NCI-H2107 (cell line): Measurements from ENCODE around the gene PTPRN2.

ENCODE experiments used
- DNase-seq: peaks from one replicate; lab custom pipeline; 2025; lab: John Stamatoyannopoulos, UW

The PTPRN2 gene

DNA sequence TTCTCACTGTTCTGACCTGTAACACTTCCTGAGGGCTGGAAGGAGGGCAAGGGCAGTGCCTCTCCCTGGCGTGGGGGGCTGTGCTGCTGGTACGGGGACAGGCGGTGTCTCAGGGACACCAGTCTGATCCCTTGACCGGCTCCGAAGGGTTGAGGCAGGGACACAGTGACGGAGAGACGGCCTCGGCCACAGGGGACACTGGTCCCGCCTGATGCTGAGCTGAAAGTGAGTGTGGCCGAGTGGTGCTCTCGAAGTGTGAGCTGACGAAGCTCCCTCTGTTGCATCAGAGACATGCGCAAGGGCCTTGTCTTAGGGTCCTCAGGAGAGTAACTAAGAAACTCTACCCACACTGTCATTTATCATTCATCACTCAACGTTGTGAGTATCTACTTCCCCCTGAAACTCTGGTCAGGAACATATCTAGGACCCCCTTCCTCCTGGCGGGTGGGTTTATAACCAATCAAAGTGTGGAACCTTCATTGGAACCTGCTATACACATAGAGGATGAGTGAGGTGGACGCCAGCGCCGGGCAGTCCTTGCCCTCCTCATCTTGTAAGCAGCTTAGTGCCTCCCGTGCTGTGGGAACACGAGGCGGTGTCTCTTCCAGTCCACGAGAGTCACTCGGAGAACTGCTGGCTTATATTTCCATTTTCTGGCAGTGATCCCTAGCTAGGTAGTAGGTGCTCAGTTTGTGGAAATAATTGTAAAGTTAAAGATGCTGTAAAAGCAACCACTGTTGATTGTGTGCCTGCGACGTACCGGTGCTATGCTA is 967.7 kb downstream of the PTPRN2 start:
- DNase-seq: no peak

DNA sequence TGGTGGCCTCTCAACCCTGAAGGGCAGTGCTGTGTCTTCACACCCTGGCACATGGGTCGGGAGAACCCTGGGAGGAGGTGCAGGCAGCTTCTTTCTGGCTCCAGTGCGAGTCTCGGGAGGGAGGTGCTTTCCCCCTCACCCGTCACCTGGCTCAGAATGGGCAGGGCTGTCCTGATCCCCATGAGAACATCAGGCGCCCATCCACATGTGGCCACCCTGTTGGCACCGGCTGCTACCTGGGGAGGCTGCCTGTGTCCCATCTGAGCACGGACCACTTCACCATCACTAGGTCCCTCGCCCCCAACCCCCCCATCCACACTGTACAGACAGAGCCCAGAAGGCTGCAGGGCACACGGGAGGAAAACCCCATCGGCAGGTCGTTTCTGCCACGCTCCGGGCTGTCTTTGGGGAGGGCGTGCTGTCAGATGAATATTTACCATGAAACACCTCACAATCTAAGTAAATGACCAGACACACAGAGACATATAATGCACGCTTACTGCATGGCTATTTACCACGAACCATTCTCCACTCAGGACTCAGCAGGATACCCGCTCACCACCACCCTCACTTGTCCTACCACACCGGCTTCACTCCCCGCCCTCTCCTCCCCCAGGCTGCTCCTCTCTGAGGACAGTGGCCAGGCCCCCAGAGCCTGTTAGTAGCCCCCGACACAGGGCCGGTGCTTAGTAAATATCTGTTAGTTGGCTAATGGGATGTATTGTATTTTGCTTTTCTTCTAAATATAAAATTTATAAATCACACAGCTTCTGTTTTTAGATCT is 968.6 kb downstream of the PTPRN2 start:
- DNase-seq: no peak

DNA sequence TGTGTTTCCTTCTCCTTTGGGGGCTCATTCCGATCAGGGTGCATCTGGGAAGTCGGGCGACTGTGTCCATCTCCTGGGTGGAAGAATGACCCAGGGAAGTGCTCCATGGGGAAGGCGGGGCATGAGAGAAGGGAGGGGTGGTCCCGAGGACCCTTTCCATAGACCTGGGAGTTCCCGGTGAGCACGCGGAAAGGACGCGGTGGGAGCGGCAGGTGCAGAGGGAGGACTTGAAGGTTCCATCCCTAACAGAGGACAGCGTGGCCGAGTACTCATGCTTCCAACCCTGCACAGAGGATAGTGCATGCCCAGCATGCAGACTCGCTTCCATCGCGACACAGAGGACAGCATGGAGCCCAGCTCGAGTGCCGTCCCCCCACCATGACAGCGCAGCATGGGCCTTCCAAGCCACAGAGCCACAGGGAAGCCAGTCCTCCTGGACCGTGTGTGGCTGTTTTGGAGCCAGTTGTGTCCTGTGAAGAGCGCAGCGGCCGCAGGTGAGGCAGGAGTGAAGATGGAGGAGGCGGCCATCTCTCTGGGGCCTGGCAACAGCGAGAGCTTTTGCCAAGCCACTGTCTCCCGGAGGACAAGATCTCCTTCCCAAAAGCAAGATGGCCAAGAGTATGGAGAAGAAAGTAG is 969.4 kb downstream of the PTPRN2 start:
- DNase-seq: no peak

DNA sequence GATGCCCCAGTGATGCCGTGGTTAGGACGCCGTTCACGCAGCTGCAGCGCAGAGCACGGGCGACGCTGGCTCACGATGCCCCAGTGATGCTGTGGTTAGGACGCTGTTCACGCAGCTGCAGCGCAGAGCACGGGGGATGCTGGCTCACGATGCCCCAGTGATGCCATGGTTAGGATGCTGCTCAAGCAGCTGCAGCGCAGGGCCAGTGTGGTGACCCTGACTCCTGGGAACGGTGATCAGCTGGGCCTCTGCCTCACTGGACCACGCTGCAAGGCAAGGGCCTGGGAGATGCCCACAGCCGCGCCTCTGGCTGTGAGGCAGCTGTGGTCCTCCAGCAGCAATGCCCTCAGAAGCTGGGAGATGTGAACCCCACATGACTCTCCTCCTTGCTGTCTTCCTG is 970.2 kb downstream of the PTPRN2 start:
- DNase-seq: no peak

DNA sequence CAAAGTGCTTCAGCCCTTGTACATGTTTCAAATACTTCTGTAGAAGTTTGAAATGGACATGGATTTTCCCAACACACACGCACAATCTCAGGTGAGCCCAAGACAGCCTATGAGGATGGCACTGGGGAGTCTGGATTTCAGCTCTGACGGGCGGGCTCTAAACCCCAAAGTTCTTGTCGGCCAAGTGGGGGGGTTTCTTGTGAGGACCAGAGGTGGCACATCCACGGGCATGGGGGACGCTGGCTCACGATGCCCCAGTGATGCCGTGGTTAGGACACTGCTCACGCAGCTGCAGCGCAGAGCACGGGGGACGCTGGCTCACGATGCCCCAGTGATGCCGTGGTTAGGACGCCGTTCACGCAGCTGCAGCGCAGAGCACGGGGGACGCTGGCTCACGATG is 970.7 kb downstream of the PTPRN2 start:
- DNase-seq: no peak

DNA sequence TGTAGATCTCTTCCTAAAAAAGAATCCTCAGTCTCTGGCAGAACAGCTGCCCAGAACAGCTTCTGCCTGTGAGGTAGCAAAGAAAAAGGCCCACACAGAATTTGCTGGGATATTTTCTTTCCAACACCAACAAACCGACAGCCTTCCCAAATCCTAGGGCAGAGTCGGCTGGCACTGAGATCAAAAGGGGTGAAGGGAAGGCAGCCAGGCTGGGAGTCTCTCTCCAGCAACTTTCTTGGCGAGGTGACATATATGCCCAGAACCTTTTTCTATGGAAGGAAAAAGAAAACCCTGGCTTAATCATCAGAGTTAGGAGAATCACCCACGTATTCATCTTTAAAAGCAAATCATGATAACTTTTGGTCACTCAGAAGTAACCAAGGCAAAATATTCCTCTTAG is 971.2 kb downstream of the PTPRN2 start:
- DNase-seq: no peak

DNA sequence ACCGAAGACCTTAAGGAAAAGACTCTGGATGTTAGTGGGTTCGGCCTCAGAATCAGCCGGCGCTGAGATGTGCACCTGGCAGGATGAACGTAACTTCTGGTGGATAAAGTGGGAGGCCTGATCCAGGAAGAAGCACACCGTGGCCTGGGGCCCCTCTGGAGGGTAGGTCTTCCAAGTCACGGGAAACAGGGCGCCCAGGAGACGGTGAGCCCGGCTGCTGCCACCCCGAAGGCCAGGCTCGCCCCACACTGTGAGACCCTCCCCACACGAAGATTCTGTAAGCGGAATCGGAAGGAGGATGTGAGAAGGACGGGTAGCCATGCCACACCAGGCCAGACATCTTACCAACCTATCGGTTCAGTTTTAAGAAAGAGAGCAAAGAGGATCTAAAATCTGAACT is 971.8 kb downstream of the PTPRN2 start:
- no peak for DNase-seq

DNA sequence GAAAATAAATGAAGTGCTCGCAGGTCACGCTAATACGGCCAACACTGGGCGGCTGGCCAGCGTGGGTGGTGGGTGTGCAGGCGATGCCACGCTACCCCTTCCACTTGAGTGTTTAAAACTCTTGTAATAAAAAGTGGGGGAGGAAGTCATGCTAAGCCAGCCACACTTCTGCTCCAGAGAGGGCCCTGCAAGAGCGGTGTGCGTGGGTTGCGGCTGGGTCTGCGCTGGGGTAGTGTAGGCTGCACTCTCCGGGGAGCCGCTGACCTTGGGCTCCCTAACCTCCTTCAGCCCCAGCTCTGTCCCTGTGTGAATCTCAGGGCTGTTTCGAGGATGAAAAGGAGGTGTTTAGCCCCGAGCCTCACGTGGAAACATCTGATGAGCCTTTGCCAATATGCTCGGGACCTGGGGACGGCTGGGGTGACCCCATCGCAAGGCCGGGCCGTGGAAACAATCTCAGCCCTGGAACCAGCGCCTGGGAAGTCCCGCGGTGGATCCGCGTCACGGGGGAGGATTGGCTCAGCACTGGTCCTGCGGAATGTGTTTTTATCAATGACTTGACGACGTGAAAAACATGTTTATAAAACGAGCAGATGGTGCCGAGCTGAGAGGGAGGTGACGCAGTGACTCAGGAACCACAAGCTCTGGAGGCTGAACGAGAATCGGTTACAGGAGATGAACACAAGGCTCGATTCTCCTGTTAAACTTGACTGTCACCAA is 972.4 kb downstream of the PTPRN2 start:
- no peak for DNase-seq

DNA sequence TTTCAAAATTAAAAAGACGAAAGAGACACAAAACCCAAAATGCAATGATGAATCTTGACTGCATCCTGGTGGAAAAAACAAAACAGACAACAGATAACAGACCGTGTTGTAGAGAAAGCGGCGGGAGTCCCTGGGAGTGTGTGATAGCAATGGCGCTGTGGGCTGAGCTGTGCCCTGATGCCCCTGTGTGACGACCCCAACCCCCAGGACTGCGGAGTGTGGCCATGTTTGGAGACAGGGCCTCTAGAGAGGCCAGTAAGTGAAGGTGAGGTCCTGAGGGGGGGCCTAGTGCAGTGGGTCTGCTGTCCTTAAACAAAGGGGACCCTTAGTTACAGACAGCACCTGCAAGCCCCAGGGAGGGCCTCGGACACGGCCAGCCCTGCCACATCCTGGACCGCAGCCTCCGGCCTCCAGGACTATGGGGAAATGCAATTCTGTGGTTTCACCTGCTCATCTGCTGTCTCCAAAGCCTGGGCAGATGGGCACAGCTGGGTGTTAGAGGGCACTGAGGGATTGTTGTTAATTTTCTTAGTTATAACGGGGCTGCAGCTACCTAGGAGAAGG is 973.1 kb downstream of the PTPRN2 start:
- DNase-seq: no peak

DNA sequence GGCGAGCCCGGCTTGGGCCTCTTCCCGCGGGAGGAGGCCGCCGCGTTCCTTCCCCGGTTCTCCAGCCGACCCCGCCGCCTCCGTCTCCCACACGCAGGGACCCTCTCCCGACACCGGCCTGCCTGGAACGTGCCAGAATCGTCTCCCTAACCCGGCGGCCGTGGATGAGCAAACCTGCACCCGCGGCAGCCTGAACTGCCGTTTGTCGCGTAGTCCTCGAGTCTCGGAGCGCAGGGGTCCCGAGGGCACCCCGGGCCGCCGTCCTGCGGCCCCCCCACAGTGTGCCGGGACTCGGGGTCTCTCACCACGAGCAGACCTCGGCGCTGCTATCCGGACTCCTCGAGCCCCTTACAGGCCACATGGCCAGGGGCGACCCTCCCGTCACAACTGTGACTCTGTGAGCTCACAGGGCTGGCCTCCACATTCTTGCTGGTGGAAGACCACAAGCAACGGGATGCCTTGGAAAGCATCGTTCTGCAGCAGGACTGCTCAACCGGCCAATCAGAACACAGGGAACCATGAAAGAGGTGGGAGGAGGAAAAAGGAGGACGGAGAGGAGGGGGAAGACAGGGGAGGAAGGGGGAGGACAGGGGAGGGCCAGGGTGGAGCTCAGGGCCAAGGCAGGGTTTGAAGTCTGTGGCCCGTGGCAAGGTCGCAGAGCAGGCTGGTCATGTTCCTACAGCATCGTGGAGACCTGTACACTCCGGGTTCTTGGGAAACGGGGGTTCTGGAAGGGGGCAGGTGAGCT is 973.9 kb downstream of the PTPRN2 start:
- no peak for DNase-seq

DNA sequence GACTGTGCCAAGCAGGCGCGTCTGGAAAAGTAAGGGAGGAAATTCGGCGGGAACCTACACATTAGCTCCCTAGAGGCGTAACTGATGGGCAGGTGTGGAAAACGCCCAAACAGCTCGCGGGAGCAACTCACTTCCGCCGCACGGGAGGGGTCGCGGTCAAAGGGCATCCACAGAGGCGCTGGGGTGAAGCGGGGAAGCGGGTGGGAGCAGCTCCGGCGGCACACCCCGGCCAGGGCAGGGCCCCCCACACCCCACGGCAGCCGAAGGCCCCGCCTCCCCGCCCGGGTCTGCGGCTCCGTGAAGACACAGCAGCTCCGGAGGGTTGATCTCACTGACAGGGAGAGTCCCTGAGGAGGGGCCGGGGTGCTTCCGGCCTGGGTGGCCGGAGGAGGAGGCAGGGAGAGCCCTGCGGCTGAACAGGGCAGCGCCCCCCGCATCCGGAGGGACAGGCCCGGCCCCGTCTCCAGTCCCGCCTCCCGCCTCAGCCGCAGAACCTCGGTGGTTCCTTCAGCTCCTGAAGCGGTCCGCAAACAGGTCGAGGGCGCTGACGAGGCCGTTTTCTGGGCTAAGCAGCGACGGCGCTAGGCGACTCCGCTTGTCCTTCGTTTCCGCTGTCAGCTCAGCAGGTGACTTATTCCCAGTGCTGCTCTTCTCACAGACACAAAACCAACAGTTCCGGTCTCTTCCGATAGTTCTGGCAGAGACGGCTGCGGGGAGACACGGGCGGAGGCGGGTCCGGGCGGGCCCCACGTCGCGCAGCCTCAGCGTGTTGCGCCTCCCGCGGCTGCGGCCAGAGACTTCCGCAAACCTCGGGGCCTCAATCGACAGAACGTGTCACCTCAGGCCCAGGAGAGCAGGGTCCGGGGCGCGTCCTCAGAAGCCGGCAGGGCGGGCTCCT is 974.7 kb downstream of the PTPRN2 start:
- no peak for DNase-seq

DNA sequence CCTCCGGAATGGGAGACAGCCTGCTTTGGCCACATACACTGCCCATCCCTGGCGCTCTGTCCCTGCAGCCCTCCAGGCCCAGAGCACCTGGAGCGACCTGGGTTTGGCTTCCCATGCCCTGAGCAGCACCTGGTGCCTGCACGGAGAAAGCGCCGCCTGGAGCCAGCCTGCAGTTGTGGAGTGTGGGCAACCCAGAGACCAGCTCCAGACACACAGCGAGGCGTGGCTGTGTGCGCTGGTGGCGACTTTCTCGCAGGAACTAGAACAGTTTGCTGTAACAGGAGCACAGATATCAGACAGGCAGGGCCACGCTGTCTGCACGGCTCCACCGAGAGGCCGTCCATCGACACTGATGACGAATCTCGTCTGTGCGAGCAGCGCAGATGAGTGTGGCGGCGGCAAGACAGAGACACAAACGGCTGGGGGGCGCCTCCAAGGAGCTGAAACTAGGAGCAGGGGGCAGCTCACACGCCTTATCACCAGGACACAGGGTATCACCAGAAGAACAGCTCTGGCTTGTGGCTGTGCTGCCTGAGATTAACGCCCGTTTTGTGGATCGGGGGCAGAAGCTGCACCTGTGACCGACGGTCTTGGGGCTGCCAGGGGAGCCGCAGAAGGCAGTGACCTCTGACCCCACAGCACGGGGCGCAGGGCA is 975.5 kb downstream of the PTPRN2 start:
- DNase-seq: no peak

DNA sequence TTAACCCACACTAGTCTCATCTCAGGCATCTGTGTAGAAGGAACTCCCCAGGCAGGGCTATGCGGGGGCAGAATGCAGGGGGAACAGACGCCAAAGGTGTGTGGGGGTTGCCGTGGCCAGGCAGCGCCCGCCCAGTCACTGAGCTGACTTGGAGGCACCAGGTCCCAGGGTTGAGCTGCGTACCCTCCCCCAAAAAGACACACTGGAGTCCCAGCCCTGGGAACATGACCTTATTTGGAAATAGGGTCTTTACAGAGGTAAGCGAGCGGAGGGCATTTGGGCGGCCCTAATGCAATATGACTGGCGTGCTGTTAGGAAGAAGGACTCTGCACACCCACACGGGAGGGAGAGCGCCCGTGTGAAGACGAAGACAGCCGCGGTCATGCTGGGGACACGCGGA is 976.3 kb downstream of the PTPRN2 start:
- DNase-seq: no peak

DNA sequence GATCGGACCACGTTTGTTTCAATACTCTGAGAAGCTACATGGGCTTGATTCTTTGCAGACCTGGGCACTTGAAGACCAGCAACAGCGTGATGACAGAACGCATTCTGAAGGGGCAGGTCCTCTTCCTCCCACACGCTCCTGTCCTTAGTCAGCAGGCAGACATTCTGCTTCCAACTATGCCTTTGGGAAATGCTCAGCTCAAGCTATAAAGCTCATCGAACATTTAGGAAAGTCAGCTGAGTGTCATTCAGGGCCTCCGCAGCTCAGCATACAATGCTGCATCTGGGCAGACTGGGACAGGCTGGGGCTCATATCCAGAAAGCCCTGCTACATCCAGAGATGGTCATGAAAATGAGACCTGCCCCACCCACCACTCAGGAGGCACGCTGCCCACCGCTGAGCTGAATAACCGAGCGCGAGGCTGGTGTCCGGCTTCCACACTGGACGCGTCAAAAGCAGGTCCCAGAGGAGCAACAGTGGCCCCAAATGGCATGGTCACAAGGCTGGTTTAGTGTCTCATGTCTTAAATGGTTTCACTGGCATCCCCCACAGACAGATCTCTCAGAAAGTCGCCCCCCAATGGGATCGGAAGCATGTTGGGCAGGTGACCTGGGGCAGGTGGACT is 976.8 kb downstream of the PTPRN2 start:
- no peak for DNase-seq

DNA sequence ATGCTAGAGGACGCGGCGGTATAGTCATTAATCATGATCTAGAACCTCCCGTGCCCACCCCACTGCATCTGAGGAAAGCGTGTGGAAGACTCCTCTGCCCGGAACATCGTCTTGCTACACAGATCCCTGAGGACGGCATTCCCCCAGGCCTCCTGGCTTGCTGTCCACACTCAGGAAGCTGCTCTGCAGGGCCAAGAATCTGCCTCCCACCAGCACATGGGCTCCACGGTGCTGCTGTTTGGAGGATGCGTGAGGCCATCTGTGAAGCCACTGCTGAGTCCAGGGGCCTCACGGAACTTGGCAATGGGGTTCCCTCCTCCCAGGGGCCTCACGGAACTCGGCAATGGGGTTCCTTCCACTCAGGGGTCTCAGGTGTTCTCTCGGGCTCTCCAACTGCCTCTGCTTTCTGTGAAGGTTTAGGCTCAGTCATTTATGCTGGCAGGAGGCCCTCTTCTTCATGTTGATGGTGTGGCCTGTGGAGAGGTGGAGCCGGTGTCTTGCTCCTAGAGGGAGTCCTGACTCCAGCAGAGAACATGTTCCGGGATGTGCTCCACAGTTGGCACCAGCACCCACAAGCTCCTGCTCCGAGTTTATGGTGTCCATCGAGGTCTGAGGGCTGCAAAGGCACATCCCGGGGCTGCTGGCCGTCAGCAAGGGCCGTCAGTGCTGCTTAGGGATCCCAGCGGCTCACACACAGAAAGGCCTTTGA is 977.5 kb downstream of the PTPRN2 start:
- no peak for DNase-seq

DNA sequence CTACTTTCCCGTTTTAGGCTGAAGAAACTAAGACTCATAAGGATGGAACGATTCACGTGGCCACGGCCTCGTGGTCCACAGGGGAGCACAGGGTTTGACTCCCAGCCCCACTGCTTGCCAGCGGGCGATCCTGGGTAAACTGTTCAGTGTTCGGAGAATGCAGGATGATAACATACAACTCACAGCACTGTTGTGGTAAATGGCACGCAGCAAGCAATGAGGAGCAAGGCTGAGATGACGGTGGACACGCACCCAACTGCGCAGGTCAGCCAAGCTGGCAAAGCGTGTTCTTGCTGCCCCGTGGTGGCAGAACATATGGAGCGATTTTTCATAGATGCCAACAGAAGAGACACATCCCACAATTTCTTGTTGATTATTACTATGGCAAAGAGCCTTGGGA is 978.1 kb downstream of the PTPRN2 start:
- no peak for DNase-seq

DNA sequence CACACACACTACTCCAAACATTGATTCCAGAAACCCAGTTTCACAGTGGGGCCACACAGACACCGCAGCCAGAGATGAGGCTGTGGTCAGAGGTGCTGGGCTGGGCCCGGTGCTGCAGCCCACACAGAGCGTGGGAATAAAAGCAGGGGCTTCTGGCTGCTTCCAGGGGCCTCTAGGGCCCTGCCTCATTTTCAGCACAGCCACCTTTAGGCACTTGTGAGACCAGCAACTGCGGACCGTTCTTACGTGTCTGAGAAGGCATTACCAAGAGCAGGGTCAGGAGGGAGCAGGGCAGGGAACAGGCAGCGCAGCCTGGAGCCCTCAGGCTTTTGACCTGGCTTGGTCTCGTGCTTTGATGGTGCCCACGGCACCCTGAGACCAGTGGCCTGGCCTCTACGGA is 980.4 kb downstream of the PTPRN2 start:
- DNase-seq: no peak

DNA sequence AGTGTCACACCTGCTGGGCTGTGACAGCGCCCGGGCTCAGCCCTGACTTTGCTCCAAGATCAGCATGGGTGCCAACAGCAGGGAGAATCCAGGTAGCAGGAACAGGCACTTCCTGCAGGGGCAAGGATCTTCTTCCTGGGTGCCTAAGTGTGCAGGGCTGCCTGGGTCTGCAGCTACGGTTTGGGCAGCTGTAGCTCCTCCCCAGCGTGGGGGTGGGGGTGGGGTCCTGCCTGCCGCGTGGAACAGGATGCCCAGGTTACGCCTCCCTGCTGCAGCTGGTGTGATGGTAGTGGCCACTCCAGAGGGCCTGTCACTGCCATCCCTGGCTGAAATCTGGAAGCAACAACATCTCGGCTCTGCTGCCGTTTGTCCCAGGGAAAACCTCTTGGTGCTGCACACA is 981.5 kb downstream of the PTPRN2 start:
- no peak for DNase-seq

DNA sequence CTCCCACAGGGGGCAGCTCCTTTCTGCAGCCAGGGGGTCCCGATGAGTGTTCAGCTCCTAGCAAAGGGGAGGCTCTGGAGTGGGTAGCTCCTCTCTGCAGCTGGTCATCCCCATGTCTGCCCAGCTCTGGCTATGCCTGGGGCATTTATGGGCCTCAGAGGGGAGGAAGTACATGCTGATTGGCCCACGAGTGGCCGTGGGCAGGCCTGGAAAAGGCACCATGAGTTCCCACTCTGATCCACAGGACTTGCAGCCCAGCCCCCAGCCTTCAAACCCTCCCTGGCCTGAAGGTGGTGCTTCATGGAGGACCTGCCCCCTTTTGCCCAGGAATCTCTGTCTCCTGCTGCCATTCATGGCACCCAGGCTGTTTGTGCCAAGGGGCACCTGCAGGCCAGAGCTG is 982.0 kb downstream of the PTPRN2 start:
- no peak for DNase-seq
